Endothelial cell of hepatic sinusoid (primary cell): ENCODE results near the gene UAP1.
"Not testable (repeated sequence)": the region's sequence is repeated elsewhere in the genome, so short reads cannot be mapped to it uniquely, and the experiment has no call there.

Source experiments
- in situ Hi-C: cut with HindIII; loops from 2 replicates; pipeline ENCODE4 v1.10.0; 2017; ENCODE audit warnings: low sequenced_read_pairs

UAP1 gene

GRCh38 chr1:162562470-162562828 lies 927 bp downstream of the UAP1 start:
- in situ Hi-C loops, result loop anchor here (5.0 to 10.0 kb wide), 2 partner anchors 70 to 102 kb away; no protein-coding TSS in a partner anchor

- in situ Hi-C loops, result loop anchor here (5.0 to 10.0 kb wide), 2 partner anchors 72 to 100 kb away; no protein-coding TSS in a partner anchor
Measured at GRCh38 chr1:162564762-162565218, 3.3 kb downstream of the UAP1 start.

GRCh38 chr1:162565460-162565859 lies 3.9 kb downstream of the UAP1 start:
- in situ Hi-C loops, result loop anchor here (10.0 kb wide), 1 partner anchor 99 kb away; no protein-coding TSS in a partner anchor

- in situ Hi-C loops, result loop anchor here (10.0 kb wide), 1 partner anchor 98 kb away; no protein-coding TSS in a partner anchor
Measured at GRCh38 chr1:162566870-162567269, 5.3 kb downstream of the UAP1 start.

- in situ Hi-C loops, result loop anchor here (10.0 kb wide), 1 partner anchor 96 kb away; no protein-coding TSS in a partner anchor
Measured at GRCh38 chr1:162568802-162569201, 7.3 kb downstream of the UAP1 start.

GRCh38 chr1:162570718-162571117 lies 9.2 kb downstream of the UAP1 start:
- in situ Hi-C loops, result no loop called here

- in situ Hi-C loops, result not testable (repeated sequence)
Measured at GRCh38 chr1:162571121-162571520, 9.6 kb downstream of the UAP1 start.

- in situ Hi-C loops, result no loop called here
Measured at GRCh38 chr1:162571696-162572095, 10.2 kb downstream of the UAP1 start.

GRCh38 chr1:162573136-162573535 lies 11.6 kb downstream of the UAP1 start:
- in situ Hi-C loops, result no loop called here

- in situ Hi-C loops, result no loop called here
Measured at GRCh38 chr1:162578071-162578700, 16.7 kb downstream of the UAP1 start.

GRCh38 chr1:162578936-162579335 lies 17.4 kb downstream of the UAP1 start:
- in situ Hi-C loops, result no loop called here

- in situ Hi-C loops, result no loop called here
Measured at GRCh38 chr1:162580308-162580707, 18.8 kb downstream of the UAP1 start.

GRCh38 chr1:162582901-162583300 lies 21.4 kb downstream of the UAP1 start:
- in situ Hi-C loops, result not testable (repeated sequence)

GRCh38 chr1:162585101-162585500 lies 23.6 kb downstream of the UAP1 start:
- in situ Hi-C loops, result not testable (repeated sequence)

- in situ Hi-C loops, result no loop called here
Measured at GRCh38 chr1:162587347-162587746, 25.8 kb downstream of the UAP1 start.

GRCh38 chr1:162587761-162588260 lies 26.3 kb downstream of the UAP1 start:
- in situ Hi-C loops, result no loop called here

- in situ Hi-C loops, result loop anchor here (5.0 to 10.0 kb wide), 3 partner anchors 55 to 175 kb away; partner anchors contain the start of gene SH2D1B
Measured at GRCh38 chr1:162590101-162590500, 28.6 kb downstream of the UAP1 start.

- in situ Hi-C loops, result loop anchor here (5.0 to 10.0 kb wide), 3 partner anchors 54 to 176 kb away; partner anchors contain the start of gene SH2D1B
Measured at GRCh38 chr1:162590686-162591085, 29.2 kb downstream of the UAP1 start.

GRCh38 chr1:162596514-162597170 lies 35.1 kb downstream of the UAP1 start:
- in situ Hi-C loops, result loop anchor here (10.0 kb wide), 2 partner anchors 48 to 182 kb away; partner anchors contain the start of gene SH2D1B

- in situ Hi-C loops, result loop anchor here (10.0 kb wide), 2 partner anchors 45 to 185 kb away; partner anchors contain the start of gene SH2D1B
Measured at GRCh38 chr1:162599451-162599850, 37.9 kb downstream of the UAP1 start.

GRCh38 chr1:162603117-162603516 lies 41.6 kb downstream of the UAP1 start:
- in situ Hi-C loops, result not testable (repeated sequence)
